OCI-M2 (cell line): ENCODE data around the gene UNC13B.

ENCODE experiments used
- DNase-seq: peaks from one replicate; lab custom pipeline; 2025; ENCODE audit not compliant: unreplicated experiment; lab: John Stamatoyannopoulos, UW

UNC13B gene

DNA sequence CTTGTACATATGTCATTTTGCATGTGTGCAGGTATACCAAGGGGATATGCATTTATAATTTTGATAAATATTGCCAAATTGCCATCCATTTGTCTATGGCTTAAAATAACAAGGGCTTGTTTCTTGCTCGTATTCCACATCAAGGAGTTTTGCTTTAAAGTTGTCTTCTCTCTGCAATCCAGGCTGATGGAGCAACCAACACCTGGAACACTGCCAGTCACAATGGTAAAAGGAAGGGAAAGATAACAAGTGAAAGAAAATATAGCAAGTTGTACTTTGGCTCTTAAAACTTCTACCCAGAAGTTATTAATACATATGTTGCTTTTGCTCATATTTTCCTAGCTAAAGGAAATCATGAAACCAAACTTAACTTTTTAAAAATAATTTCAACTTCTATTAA, 156.9 kb downstream of the UNC13B start:
- no peak for DNase-seq

- DNase-seq: no peak
Observed at GRCh38 chr9:35322075-35322885, 160.5 kb downstream of the UNC13B start.

- no peak for DNase-seq
Observed at GRCh38 chr9:35324966-35325365, 163.2 kb downstream of the UNC13B start.

DNA sequence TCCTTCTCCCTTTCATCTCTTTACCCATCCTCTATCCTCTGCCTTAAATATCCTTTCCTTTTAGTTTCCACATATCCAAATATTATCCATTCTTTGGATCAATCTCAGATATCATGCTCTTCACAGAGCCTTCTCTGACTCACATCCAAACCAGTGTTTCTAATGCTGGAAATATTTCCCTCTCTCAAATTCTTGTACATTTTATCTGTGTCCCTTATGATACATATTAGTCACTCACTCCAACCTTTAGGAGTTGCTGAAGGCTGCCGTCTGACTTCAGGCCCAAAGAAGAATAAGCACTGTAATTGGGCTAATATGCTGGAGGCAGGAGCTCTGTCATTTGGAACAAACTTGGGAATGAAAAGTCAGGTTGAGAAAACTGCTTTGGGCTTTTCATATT, 171.7 kb downstream of the UNC13B start:
- DNase-seq: no peak

DNA sequence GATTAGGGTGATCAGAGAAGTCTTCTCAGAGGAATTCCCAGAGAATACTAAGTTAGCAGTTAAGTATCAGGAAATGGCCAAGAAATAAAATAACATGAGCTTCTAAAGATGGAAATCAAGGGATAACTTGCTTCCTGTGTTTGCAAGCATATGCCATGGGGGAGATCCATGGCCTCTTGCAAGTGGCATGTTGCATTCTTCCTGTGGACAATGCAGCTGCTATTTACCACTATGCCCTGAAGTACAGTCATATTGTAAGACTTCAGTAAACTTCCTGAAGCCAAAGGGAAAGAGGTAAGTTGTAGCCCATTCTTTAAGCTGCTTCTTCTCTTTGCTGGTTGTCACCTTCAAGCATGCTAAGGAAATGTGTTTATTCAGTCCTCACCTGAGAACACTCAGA, 173.4 kb downstream of the UNC13B start:
- DNase-seq: no peak

GRCh38 chr9:35338086-35338485, 176.3 kb downstream of the UNC13B start:
- no peak for DNase-seq

GRCh38 chr9:35338561-35339274, 176.9 kb downstream of the UNC13B start:
- no peak for DNase-seq

DNA sequence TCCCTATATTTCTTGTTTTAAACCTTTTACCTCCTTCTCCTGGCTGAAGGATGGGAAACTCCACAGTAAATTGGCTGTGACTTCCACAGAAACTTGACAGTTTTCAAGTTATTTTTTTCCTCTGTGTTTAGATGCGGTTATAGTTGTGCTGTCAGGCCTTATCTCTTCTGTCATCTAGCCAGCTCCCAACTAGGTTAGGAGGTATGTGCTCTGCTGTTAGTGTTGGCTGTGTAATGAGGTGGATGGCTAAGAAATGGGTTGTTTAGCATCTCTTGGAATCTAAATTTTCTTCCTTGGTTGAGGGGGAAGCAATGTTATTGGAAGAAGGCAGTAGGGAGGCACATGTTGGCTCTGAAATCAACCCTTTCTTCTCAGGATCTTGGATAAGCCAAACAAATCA, 178.2 kb downstream of the UNC13B start:
- DNase-seq: no peak

GRCh38 chr9:35341021-35341420, 179.2 kb downstream of the UNC13B start:
- no peak for DNase-seq

GRCh38 chr9:35341585-35341984, 179.8 kb downstream of the UNC13B start:
- DNase-seq: no peak

- no peak for DNase-seq
Observed at GRCh38 chr9:35342221-35342958, 180.6 kb downstream of the UNC13B start.

GRCh38 chr9:35348109-35348508, 186.3 kb downstream of the UNC13B start:
- DNase-seq: no peak

DNA sequence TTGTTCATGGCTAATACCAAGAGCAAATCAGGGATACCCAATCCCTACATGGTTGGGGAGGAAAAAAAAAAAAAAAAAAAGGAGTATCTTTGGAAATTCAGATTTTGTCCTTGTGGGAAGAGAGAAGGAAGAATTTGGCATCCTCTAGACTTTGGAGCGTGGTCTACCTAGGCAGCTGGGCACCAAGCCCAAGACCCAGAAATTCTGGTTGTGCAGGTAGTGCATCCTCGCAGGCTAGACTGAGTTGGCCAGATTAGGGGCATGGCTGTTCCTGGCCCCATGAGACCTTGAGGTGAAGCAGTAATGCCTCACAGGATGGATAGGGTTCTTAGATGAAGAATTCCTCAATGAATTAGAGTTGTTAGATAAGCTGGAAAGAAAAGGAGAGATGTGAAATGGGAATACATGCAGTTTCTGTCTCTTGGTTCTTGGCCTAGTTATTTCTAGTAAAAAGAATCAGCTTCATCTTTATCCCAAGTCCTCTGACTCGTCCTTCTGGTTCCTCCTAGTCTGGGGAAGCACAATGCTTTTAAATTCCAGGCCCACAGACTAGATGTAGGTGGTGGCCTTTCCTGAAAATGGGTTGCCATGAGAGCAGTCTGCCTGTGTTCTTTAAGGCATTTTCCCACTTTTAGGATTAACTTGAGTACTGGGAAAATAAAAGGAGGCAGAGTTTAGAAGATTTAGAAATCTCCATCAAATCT, 187.6 kb downstream of the UNC13B start:
- no peak for DNase-seq

DNA sequence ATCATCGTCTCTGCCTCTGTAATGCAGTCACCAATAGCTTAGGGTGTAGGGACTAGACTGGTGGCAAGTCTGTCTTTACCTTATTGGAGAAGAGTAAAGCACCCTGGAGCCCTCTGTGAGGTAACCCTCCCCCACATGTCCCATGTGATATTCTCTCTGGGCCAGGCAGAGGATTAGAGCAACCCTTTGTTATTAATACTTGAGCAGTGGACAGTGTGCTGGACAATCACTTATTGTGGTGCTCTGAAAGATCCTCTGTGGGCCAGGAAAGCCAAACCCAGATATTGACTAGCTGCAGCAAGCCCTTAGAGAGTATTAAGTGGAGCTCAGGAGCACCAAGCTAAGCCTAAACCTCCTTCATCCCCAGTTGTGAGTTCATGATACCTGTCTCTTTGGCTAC, 188.4 kb downstream of the UNC13B start:
- no peak for DNase-seq

GRCh38 chr9:35350827-35351549, 189.2 kb downstream of the UNC13B start:
- no peak for DNase-seq

DNA sequence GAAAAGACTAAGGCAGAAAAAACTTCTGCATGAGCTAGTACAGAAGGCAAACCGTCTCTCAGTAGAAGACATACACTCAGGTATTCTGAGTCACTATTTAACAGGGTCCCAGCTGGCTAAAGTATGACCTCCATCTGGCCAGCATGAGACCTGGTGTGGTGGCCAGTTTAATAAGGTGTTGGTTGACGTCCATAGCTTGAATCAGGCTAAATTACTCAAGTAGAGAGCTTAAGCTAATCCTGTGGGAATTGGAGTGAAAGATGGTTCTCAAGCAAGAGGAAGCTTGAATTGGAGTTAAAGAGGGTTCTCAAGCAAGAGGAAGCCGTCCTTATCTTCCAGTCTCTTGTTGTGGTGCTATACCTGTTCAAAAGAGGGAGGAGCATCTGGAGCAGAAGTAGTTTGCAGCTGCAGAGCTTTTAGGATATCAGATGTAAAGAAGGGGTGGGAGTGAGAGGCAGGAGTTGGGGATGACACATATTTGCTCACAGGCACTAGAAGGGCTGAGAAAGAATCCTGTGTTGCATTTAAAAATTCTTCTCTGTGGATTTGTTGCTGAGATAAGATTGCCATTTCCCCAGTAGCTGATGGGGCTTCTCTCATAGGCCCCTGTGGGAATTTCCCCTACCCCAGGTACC, 192.0 kb downstream of the UNC13B start:
- no peak for DNase-seq

DNA sequence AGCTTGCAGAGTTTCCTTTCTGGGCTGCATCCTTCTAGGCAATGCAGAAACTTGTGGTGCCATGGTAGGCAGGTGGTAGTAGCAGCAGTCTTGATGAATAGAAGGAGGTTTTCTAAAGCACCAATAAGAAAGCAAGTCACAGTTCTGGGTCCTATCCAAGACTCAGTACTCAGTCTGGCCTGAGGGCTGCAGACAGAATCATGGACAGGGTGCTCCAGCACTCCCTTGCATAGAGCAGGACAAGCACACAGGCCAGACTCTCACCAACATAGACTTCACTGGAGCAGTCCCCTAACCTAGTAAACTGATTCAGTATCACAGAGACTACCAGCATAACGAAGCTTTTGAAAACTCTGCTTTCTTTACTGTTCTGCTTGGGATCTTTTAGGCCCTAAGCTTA, 194.1 kb downstream of the UNC13B start:
- DNase-seq: no peak

DNA sequence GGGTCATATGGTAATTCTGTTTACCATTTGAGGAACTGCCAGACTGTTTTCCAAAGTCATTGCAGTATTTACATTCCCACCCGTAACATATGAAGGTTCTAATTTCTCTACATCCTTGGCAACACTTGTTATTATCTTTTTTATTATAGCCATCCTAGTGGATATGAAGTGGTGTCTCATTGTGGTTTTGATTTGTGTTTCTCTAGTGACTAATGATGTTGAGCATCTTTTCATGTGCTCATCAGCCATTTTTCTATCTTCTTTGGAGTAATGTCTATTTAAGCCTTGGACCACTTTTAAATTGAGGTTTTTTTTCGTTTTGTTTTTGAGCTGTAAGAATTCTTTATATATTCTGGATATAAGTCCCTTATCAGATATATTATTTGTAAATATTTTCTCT, 195.3 kb downstream of the UNC13B start:
- no peak for DNase-seq

- DNase-seq: no peak
Observed at GRCh38 chr9:35357826-35358225, 196.0 kb downstream of the UNC13B start.
